SH-SY5Y (cell line): ENCODE data around the gene NCF4.

Experiments
- GATA2 ChIP-seq: IDR thresholded peaks from 2 replicates; pipeline ENCODE4 v1.6.1; 2011; ENCODE audit warnings: mild to moderate bottlenecking, low read depth, low read length
- GATA3 ChIP-seq: IDR thresholded peaks from 2 replicates; pipeline ENCODE4 v1.6.1; 2011; ENCODE audit warnings: low read depth, mild to moderate bottlenecking, low read length, moderate library complexity

NCF4 gene

GRCh38 chr22:36868546-36869181 is 7.9 kb downstream of the NCF4 start:
- TF ChIP-seq GATA3 (no peak), GATA2 (no peak)

DNA sequence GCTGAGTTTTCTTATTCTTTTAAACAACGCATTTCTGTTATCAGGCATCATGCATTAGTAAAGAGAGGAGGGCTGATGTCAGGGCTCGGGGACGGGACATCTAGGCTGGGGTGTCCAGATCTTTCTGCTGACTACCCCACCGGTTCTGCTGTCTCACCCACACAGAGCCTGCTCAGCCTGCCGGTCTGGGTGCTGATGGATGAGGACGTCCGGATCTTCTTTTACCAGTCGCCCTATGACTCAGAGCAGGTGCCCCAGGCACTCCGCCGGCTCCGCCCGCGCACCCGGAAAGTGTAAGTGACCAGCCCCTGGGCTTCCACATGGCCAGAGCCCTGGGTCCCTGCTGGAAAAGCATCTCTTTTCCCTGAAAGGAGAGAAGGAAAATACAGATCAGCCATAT is 9.4 kb downstream of the NCF4 start:
- TF ChIP-seq GATA3 (no peak), GATA2 (no peak)

GRCh38 chr22:36871669-36872081 is 10.9 kb downstream of the NCF4 start:
- TF ChIP-seq GATA2: no peak
- no peak for TF ChIP-seq GATA3

DNA sequence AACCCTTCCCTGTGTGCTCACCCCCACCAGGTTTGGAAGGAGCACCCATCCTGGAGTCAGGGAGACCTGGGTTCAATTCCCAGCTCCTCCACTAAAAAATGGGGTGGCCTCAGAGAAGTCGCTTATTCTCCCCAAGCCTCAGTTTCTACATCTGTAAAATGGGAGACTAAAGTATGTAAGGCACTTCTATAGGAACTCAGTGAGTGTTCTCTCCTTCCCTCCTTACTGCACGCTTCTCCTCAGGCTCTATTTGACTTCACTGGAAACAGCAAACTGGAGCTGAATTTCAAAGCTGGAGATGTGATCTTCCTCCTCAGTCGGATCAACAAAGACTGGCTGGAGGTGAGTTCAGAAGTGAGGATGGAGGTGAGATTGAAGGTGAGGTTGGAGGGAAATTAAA is 11.3 kb downstream of the NCF4 start:
- TF ChIP-seq GATA2 (no peak), GATA3 (no peak)

- TF ChIP-seq GATA3 (no peak), GATA2 (no peak)
These were observed 12.2 kb downstream of the NCF4 start for GRCh38 chr22:36872866-36873498.

DNA sequence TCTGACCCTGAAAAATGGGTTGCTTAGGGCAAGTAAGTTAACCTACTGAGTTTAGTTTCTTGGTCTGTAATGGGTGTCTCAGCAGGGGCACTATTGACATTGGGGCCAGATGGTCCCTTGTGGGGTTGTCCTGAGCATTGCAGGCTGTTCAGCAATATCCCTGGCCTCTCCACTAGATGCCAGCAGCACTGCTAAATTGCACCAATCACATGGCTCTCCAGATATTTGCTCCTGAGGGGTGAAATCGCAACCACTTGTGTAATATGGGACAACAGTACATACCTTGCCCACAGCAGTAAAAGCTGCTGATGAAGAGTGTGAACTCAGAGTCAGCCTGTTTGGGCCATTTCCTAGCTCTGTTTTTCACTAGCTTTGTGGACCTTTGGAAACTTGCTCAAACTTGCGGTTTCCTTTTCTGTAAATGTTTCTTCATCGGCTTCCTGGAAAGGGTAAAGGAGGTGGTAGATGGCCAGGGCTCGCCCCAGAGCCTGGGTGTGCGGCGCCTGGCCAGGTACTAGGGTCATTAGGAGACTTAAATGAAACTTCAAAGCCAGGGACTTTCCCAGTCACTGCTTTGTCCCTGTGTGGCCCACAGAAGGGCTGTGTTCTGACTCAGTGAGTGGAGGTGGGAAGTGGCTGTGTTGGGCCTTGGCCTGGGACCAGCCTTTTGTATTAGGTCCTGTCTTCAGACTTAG is 13.0 kb downstream of the NCF4 start:
- TF ChIP-seq GATA2 (no peak), GATA3 (no peak)

GRCh38 chr22:36874309-36874696 is 13.5 kb downstream of the NCF4 start:
- TF ChIP-seq GATA2 (no peak), GATA3 (no peak)

DNA sequence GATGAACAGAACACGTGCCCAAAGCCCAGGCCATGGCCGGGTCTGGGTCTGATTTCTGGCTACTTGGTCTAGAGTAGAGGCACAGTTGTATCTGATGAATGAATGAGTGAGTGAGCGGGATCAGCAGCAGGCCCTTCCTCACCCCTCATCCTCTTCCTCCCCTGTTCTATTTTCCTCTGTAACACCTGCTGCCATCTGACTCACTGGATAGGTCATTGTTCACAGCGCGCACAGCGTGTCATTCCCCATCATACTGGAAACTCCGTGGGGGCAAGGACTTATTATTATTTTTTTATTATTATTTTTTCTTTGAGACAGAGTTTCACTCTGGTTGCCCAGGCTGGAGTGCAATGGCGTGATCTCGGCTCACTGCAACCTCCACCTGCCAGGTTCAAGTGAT is 13.9 kb downstream of the NCF4 start:
- TF ChIP-seq GATA2 (no peak), GATA3 (no peak)

DNA sequence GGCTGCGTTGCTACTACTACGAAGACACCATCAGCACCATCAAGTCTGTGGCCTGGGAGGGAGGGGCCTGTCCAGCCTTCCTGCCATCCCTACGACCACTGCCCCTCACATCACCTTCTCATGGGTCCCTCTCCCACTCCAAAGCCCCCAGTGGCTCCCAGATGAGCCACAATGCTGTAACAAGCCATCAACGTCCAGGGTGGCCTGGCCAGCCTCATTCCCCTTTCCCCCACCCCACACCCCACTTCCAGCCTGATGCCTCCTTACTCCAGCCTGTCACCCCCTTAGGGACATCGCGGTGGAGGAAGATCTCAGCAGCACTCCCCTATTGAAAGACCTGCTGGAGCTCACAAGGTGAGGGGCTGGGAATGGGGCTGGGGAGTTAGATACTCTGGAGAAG is 14.9 kb downstream of the NCF4 start:
- TF ChIP-seq GATA2 (no peak), GATA3 (no peak)

GRCh38 chr22:36879775-36880174 is 19.0 kb downstream of the NCF4 start:
- TF ChIP-seq GATA2: no peak
- TF ChIP-seq GATA3: no peak

- TF ChIP-seq GATA3: no peak
- TF ChIP-seq GATA2: no peak
These were observed 20.9 kb downstream of the NCF4 start for GRCh38 chr22:36881504-36882245.

DNA sequence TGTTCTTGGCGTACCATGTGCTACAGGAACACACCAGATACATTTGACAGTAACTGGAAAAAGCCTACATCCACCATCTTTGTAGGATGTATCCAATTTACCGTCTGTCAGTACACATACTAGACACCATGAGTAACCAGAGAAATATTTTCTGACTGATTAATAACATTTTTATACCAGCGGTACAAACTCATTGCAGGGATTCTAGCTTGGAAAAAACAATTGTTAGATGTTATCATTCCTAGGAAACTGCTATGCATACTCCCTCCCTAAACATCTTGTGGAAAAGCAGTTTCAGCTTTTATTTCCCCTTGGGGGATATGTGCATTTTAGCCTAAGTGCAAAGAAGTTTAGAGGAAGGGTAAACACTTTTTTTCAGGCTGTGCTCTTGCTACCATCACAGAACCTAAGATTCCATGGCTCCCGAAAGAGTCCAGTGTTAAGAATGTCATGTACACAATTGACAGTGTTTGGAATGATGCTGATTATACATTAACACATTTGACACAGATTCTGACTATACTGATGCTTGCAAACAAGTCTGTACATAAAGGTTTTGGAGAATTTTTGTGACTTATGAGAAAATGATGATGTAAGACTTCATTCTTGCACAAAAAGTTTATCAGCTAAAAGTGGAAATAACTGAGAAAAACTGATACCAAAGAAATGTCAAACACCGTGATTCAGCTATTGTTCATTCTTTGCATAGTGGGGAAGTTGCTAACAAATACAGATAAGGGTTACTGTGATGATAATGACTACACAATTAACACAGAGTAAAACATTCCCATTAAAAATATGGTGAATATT is 23.7 kb downstream of the NCF4 start:
- TF ChIP-seq GATA3 (no peak), GATA2 (no peak)

DNA sequence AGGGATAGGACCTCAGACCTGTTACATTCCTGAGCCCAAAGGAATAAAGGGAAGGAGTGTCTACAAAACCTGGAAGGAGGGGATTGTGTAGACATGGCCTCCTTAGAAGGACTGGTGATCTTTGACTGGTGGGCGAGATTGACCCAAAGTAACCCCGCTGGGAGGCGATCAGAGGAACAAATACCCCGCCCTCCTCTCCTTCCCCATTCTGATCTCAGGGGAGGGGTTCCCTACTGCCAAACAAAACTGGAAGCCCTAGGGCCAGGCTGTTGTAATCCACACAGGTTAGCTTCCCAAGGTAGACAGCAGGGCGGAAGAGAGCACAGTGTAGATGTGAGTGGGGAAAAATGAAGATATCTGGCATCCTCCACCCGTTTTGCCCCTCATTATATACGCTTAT is 24.7 kb downstream of the NCF4 start:
- TF ChIP-seq GATA2 (no peak), GATA3 (no peak)

- TF ChIP-seq GATA2 (no peak), GATA3 (no peak)
These were observed 25.2 kb downstream of the NCF4 start for GRCh38 chr22:36886016-36886415.
